Measurements from ENCODE around the gene CYP2U1. TPM values are rescaled to one million over a fixed set of nuclear protein-coding genes. Genes with fewer than 3 reads are reported as not detected.

Gene CYP2U1
- polyA plus RNA-seq, 1 of the 3 experiments (the other 2 are of a cell fraction): 2.0 TPM

- ChIA-PET CTCF (no interaction called here), POLR2A (no interaction called here)
- Histone ChIP-seq H3K4me2 (no peak overlapping the region), H3K9ac (no peak overlapping the region), H3K4me3 (ENCODE audit: low read depth in 2 of 2, low read length in 1 of 2) (no peak overlapping the region), H2AFZ (ENCODE audit: low read depth) (no peak overlapping the region), H3K79me2 (ENCODE audit: insufficient read depth) (no peaks in the 10 kb centered on the region), H3K27ac (ENCODE audit: low read depth in 2 of 2, low read length in 1 of 2) (no peak overlapping the region), H3K9me2 (no peaks in the 10 kb centered on the region), H3K27me3 (ENCODE audit: insufficient read depth) (no peaks in the 10 kb centered on the region; the same call in 1 of the 2 replicates), H3K4me1 (ENCODE audit: control insufficient read depth in 1 of 2, insufficient read depth in 2 of 2, low read depth in 1 of 2, low read length in 1 of 2) (no peaks in the 10 kb centered on the region), H3K36me3 (replicated peaks in 1 of 2; ENCODE audit: control insufficient read depth in 1 of 2, insufficient read depth in 2 of 2, low read length in 1 of 2) (no peaks in the 10 kb centered on the region), H3F3A (replicated peaks; ENCODE audit: insufficient read depth) (no peaks in the 10 kb centered on the region), H4K20me1 (ENCODE audit: insufficient read depth) (no peaks in the 10 kb centered on the region), H3K9me3 (no peaks in the 10 kb centered on the region)
- no peak for TF ChIP-seq RFX5 (IDR thresholded peaks at IDR 0.05; ENCODE audit: low read length)
- no peak for TF ChIP-seq JUND (IDR thresholded peaks at IDR 0.05)
- TF ChIP-seq POLR2AphosphoS5 (IDR thresholded peaks at IDR 0.05; ENCODE audit: low read depth, low read length): no peak
- TF ChIP-seq RAD21 (IDR thresholded peaks at IDR 0.05; ENCODE audit: low read length): no peak
- 60% methylated on average over 12 of the region's 12 CpGs for WGBS (ENCODE audit: low lambda C conversion rate)
- DNase-seq: no peak
Observed at GRCh38 chr4:107970063-107970798, 38.9 kb downstream of the CYP2U1 start.

- H3K79me2 ChIP-seq (ENCODE audit: insufficient read depth): no peaks in the 10 kb centered on the region
- H3K36me3 ChIP-seq (replicated peaks in 1 of 2; ENCODE audit: control insufficient read depth in 1 of 2, insufficient read depth in 2 of 2, low read length in 1 of 2): no peaks in the 10 kb centered on the region
- DNase-seq: no peak
- ChIA-PET CTCF (interaction anchor here (0.9 kb wide), 1 partner anchor 15 kb away, joined by 3 read pairs; no protein-coding TSS in a partner anchor), POLR2A (no interaction called here)
- no peaks in the 10 kb centered on the region for H4K20me1 ChIP-seq (ENCODE audit: insufficient read depth)
- no peaks in the 10 kb centered on the region for H3K9me2 ChIP-seq
- no peaks in the 10 kb centered on the region for H3K4me1 ChIP-seq (ENCODE audit: control insufficient read depth in 1 of 2, insufficient read depth in 2 of 2, low read depth in 1 of 2, low read length in 1 of 2)
- H3K4me2 ChIP-seq: no peak overlapping the region
- H3K9ac ChIP-seq: no peak overlapping the region
- H3K27ac ChIP-seq (ENCODE audit: low read depth in 2 of 2, low read length in 1 of 2): no peak overlapping the region
- H3K4me3 ChIP-seq (ENCODE audit: low read depth in 2 of 2, low read length in 1 of 2): no peak overlapping the region
- no peaks in the 10 kb centered on the region for H3K9me3 ChIP-seq
- H2AFZ ChIP-seq (ENCODE audit: low read depth): no peak overlapping the region
- H3K27me3 ChIP-seq (ENCODE audit: insufficient read depth): no peaks in the 10 kb centered on the region; the same call in 1 of the 2 replicates
- H3F3A ChIP-seq (replicated peaks; ENCODE audit: insufficient read depth): no peaks in the 10 kb centered on the region
- no peak for TF ChIP-seq NRF1 (IDR thresholded peaks at IDR 0.05; ENCODE audit: low read depth, low read length)
- no peak for TF ChIP-seq TAF1 (IDR thresholded peaks at IDR 0.05; ENCODE audit: borderline replicate concordance, low read depth, low read length)
- TF ChIP-seq USF1 (IDR thresholded peaks at IDR 0.05; ENCODE audit: borderline replicate concordance, low read depth): no peak
- no peak for TF ChIP-seq USF2 (IDR thresholded peaks at IDR 0.05; ENCODE audit: borderline replicate concordance, low read depth, low read length)
- no peak for TF ChIP-seq REST (IDR thresholded peaks at IDR 0.05; ENCODE audit: low read depth, low read length)
- no peak for TF ChIP-seq PBX3 (IDR thresholded peaks at IDR 0.05)
- no peak for TF ChIP-seq ELF1 (IDR thresholded peaks at IDR 0.05)
- no peak for TF ChIP-seq MXI1 (IDR thresholded peaks at IDR 0.05; ENCODE audit: low read depth, low read length)
- TF ChIP-seq JUND (IDR thresholded peaks at IDR 0.05): no peak
- TF ChIP-seq MEF2A (IDR thresholded peaks at IDR 0.05; ENCODE audit: borderline replicate concordance, low read depth): no peak
- TF ChIP-seq YY1 (IDR thresholded peaks at IDR 0.05; ENCODE audit: low read depth): no peak
- no peak for TF ChIP-seq ZBTB33 (IDR thresholded peaks at IDR 0.05; ENCODE audit: borderline replicate concordance, low read depth)
- TF ChIP-seq RCOR1 (IDR thresholded peaks at IDR 0.05; ENCODE audit: low read length): no peak
- no peak for TF ChIP-seq FOSL2 (IDR thresholded peaks at IDR 0.05; ENCODE audit: borderline replicate concordance, low read depth)
- TF ChIP-seq SIN3A (IDR thresholded peaks at IDR 0.05; ENCODE audit: borderline replicate concordance, low read depth, low read length): no peak
Observed at GRCh38 chr4:107972605-107973004, 41.3 kb downstream of the CYP2U1 start.
